HEK293 (cell line): ENCODE measurements around the gene BCL6.

Source experiments
- CTCF ChIA-PET: fragments of 350-600 bp; formaldehyde crosslinking; extraction: SDS; loops from one replicate; lab custom pipeline; 2021; ENCODE audit warnings: antibody characterized with exemption; lab: Yijun Ruan, JAX
- POLR2A ChIA-PET: fragments of 300-600 bp; formaldehyde crosslinking; extraction: SDS; loops from one replicate; lab custom pipeline; 2020; ENCODE audit warnings: antibody characterized with exemption, inconsistent platforms; lab: Yijun Ruan, JAX
- H3K27ac ChIP-seq: fragments of 200-500 bp; sonication (Bioruptor generic); 2 replicates; pipeline ENCODE4 v1.5.1; 2014; ENCODE audit warnings: low read depth, low read length, control low read depth, inconsistent platforms; ENCODE audit errors: extremely low read depth
- H3K36me3 ChIP-seq, 2 experiments: fragments of 200-500 bp in 1 of 2; sonication (Bioruptor generic) in 1 of 2; 1 replicate in 1 of 2; 2 replicates in 1 of 2; pipeline ENCODE4 v1.5.1; 2014 to 2017; ENCODE audit warnings: inconsistent platforms in 2 of 2, low read length in 2 of 2; ENCODE audit not compliant: control insufficient read depth in 2 of 2, insufficient read depth in 1 of 2
- H3K4me1 ChIP-seq: fragments of 200-500 bp; sonication (Bioruptor generic); 2 replicates; pipeline ENCODE4 v1.5.1; 2014; ENCODE audit warnings: mild to moderate bottlenecking, low read length, inconsistent platforms; ENCODE audit not compliant: control insufficient read depth, insufficient read depth
- H3K4me3 ChIP-seq: 2 replicates; pipeline ENCODE4 v1.5.1; 2011; ENCODE audit warnings: low read depth, mild to moderate bottlenecking, control low read depth, low read length, moderate library complexity
- H3K9me3 ChIP-seq: fragments of 200-500 bp; sonication (Bioruptor generic); 2 replicates; pipeline ENCODE4 v1.5.1; 2014; ENCODE audit warnings: low read depth, low read length, inconsistent platforms; ENCODE audit not compliant: control insufficient read depth, insufficient read depth
- AEBP2 ChIP-seq: fragments of 450-650 bp; formaldehyde crosslinking; IDR thresholded peaks from 2 replicates; pipeline ENCODE4 v1.5.1; 2016; ENCODE audit warnings: missing biosample characterization, missing genetic modification characterization, borderline replicate concordance
- GFI1B ChIP-seq: fragments of 450-650 bp; formaldehyde crosslinking; IDR thresholded peaks from 2 replicates; pipeline ENCODE4 v1.5.1; 2016; ENCODE audit warnings: missing biosample characterization, missing genetic modification characterization
- HOXC10 ChIP-seq: sonication (generic); formaldehyde crosslinking; IDR thresholded peaks from 2 replicates; pipeline ENCODE4 v1.8.1; 2023; ENCODE audit warnings: mild to moderate bottlenecking, missing genetic modification reagents
- MYNN ChIP-seq: fragments of 450-650 bp; formaldehyde crosslinking; IDR thresholded peaks from 2 replicates; pipeline ENCODE4 v1.5.1; 2016; ENCODE audit warnings: missing biosample characterization, missing genetic modification characterization, borderline replicate concordance
- RBAK ChIP-seq: fragments of 450-650 bp; formaldehyde crosslinking; IDR thresholded peaks from 2 replicates; pipeline ENCODE4 v1.5.1; 2016; ENCODE audit warnings: missing biosample characterization, missing genetic modification characterization
- SETDB1 ChIP-seq: IDR thresholded peaks from one replicate; pipeline ENCODE4 v1.6.1; 2017; ENCODE audit warnings: mild to moderate bottlenecking, low read length, moderate library complexity, mixed read lengths; ENCODE audit not compliant: insufficient read length
- YY2 ChIP-seq: fragments of 450-650 bp; formaldehyde crosslinking; IDR thresholded peaks from 2 replicates; pipeline ENCODE4 v1.5.1; 2016; ENCODE audit warnings: missing biosample characterization, missing genetic modification characterization
- ZNF132 ChIP-seq: fragments of 450-650 bp; formaldehyde crosslinking; IDR thresholded peaks from 2 replicates; pipeline ENCODE4 v1.5.1; 2017; ENCODE audit warnings: missing biosample characterization, missing genetic modification characterization, borderline replicate concordance
- ZNF18 ChIP-seq: fragments of 450-650 bp; formaldehyde crosslinking; IDR thresholded peaks from 2 replicates; pipeline ENCODE4 v1.5.1; 2016; ENCODE audit warnings: missing biosample characterization, missing genetic modification characterization
- ZNF184 ChIP-seq: fragments of 450-650 bp; IDR thresholded peaks from 2 replicates; pipeline ENCODE4 v1.5.1; 2018; ENCODE audit warnings: missing biosample characterization, mild to moderate bottlenecking, missing genetic modification characterization
- ZNF2 ChIP-seq: fragments of 450-650 bp; formaldehyde crosslinking; IDR thresholded peaks from 2 replicates; pipeline ENCODE4 v1.5.1; 2016; ENCODE audit warnings: missing biosample characterization, missing genetic modification characterization
- ZNF221 ChIP-seq: fragments of 450-650 bp; formaldehyde crosslinking; IDR thresholded peaks from 2 replicates; pipeline ENCODE4 v1.5.1; 2017; ENCODE audit warnings: missing biosample characterization, missing genetic modification characterization, borderline replicate concordance
- ZNF239 ChIP-seq: fragments of 450-650 bp; formaldehyde crosslinking; IDR thresholded peaks from 2 replicates; pipeline ENCODE4 v1.5.1; 2016; ENCODE audit warnings: missing biosample characterization, missing genetic modification characterization
- ZNF426 ChIP-seq: fragments of 450-650 bp; formaldehyde crosslinking; IDR thresholded peaks from 2 replicates; pipeline ENCODE4 v1.5.1; 2017; ENCODE audit warnings: missing biosample characterization, missing genetic modification characterization, mild to moderate bottlenecking, inconsistent platforms, moderate library complexity
- ZNF433 ChIP-seq: fragments of 450-650 bp; formaldehyde crosslinking; IDR thresholded peaks from 2 replicates; pipeline ENCODE4 v1.5.1; 2016; ENCODE audit warnings: missing biosample characterization, missing genetic modification characterization, low read depth
- ZNF530 ChIP-seq: fragments of 450-650 bp; formaldehyde crosslinking; IDR thresholded peaks from 2 replicates; pipeline ENCODE4 v1.5.1; 2016; ENCODE audit warnings: low read depth, missing biosample characterization, missing genetic modification characterization
- ZNF555 ChIP-seq: fragments of 450-650 bp; formaldehyde crosslinking; conservative IDR thresholded peaks from 2 replicates; pipeline ENCODE4 v1.5.1; 2017; ENCODE audit warnings: missing biosample characterization, mild to moderate bottlenecking, missing genetic modification characterization, inconsistent platforms
- ZNF610 ChIP-seq: fragments of 450-650 bp; formaldehyde crosslinking; IDR thresholded peaks from 2 replicates; pipeline ENCODE4 v1.5.1; 2016; ENCODE audit warnings: missing biosample characterization, missing genetic modification characterization, borderline replicate concordance
- ZNF621 ChIP-seq: fragments of 450-650 bp; formaldehyde crosslinking; IDR thresholded peaks from 2 replicates; pipeline ENCODE4 v1.5.1; 2017; ENCODE audit warnings: missing biosample characterization, missing genetic modification characterization
- ZNF623 ChIP-seq: fragments of 450-650 bp; formaldehyde crosslinking; IDR thresholded peaks from 2 replicates; pipeline ENCODE4 v1.5.1; 2016; ENCODE audit warnings: missing biosample characterization, missing genetic modification characterization
- ZNF658 ChIP-seq: fragments of 450-650 bp; formaldehyde crosslinking; IDR thresholded peaks from 2 replicates; pipeline ENCODE4; 2016; ENCODE audit warnings: missing biosample characterization, missing genetic modification characterization
- ZNF664 ChIP-seq: fragments of 450-650 bp; formaldehyde crosslinking; IDR thresholded peaks from 2 replicates; pipeline ENCODE4 v1.5.1; 2016; ENCODE audit warnings: missing biosample characterization, missing genetic modification characterization
- ZNF692 ChIP-seq: fragments of 450-650 bp; formaldehyde crosslinking; IDR thresholded peaks from 2 replicates; pipeline ENCODE4 v1.5.1; 2016; ENCODE audit warnings: missing biosample characterization, missing genetic modification characterization
- ZNF792 ChIP-seq: fragments of 450-650 bp; formaldehyde crosslinking; IDR thresholded peaks from 2 replicates; pipeline ENCODE4 v1.5.1; 2016; ENCODE audit warnings: missing biosample characterization, missing genetic modification characterization
- ZNF843 ChIP-seq: fragments of 450-650 bp; formaldehyde crosslinking; IDR thresholded peaks from 2 replicates; pipeline ENCODE4 v1.5.1; 2016; ENCODE audit warnings: missing biosample characterization, missing genetic modification characterization

The BCL6 gene

DNA sequence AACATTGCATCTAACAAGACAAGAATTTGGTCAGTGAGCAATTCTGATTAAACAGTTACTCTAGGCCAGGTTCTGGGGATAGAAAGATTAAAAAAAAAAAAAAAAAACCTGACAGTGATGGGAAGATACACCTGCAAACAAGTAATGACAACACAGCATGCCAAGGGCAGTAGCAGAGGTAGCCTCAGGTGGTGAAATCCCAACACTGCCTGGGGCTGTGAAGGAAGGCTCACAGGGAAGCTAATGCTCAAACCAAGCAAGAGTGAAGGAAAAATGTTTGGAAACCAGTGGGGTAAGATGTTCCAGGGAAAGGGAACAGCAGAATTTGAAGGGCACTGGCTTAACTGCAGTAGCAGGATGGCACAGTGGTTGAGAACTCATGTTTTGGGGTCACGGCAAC is 51.8 kb downstream of the BCL6 start (continued):
- TF ChIP-seq AEBP2 (tag by site-specific recombination), result no peak

DNA sequence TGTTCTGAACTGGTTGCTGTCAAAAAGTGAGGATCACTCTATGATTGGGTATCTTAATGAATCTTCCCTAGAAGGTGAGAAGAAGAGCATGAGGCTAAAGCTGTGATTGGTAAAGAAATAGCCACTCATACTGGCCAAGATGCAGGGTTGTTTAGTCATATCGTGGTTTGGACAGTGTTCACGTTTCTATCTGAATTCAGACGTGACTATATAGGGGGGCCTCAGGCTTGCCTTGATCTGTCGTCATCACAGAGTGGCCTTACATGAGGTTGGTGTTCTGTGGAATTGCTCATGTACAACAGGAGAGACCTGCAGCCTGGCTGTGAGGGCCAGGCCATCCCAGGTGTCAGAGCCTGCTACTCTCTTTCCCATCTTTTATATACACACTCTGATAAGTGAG is 55.3 kb downstream of the BCL6 start:
- TF ChIP-seq ZNF184 (tag by site-specific recombination) (no peak), ZNF530 (tag by site-specific recombination) (no peak), SETDB1 (no peak), ZNF623 (tag by site-specific recombination) (no peak), ZNF433 (no peak), ZNF792 (tag by site-specific recombination) (no peak), ZNF610 (tag by site-specific recombination) (no peak), ZNF664 (tag by site-specific recombination) (no peak), ZNF692 (tag by site-specific recombination) (no peak), YY2 (tag by site-specific recombination) (no peak), GFI1B (no peak), HOXC10 (CRISPR knock-in tag) (no peak), ZNF18 (tag by site-specific recombination) (no peak), ZNF132 (tag by site-specific recombination) (no peak), ZNF2 (tag by site-specific recombination) (no peak), ZNF621 (tag by site-specific recombination) (no peak), ZNF239 (tag by site-specific recombination) (no peak), ZNF426 (tag by site-specific recombination) (no peak), ZNF843 (no peak), ZNF658 (tag by site-specific recombination) (no peak)
- Histone ChIP-seq H3K4me3 (no peak overlapping the region), H3K36me3 (no peaks in the 10 kb centered on the region), H3K27ac (no peak overlapping the region), H3K9me3 (no peaks in the 10 kb centered on the region), H3K4me1 (no peaks in the 10 kb centered on the region)
- ChIA-PET CTCF (interaction anchor here (5.9 kb wide), 1 partner anchor 10 kb away, joined by 28 read pairs; no protein-coding TSS in a partner anchor), POLR2A (no interaction called here)

DNA sequence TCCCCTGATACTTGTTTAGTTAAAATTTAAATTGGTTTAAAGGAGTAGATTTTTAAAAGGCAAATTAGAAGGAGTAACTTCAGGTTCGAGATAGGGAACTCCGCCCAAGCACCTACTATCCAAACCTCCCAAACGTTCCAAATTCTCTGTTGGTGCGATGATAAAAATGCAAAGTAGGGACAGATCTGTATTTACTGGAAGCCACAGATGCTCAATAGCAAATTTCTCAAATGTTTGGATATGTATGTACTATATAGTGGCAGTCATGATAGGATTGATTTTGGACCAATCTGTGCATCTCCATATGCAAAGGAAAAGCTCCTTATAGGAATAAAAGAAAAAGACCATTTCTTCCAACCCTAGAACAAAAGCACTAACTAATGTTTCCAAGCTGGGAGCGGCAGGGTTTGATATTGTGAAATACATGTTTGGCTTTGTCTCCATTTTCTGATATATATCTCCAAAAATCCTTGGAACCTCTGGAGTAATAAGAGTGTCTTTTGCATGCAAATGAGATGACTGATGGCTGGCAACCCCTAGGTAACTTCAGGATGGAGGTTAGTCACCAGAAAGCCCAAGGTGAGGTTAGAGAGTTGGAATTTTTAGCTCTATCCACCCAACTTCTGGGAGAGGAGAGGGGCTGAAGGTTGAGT is 58.5 kb downstream of the BCL6 start:
- Histone ChIP-seq H3K4me3 (no peak overlapping the region), H3K4me1 (no peaks in the 10 kb centered on the region)
- ChIA-PET CTCF (interaction anchor here (1.0 to 5.9 kb wide), 2 partner anchors 7 to 368 kb away, joined by 6 to 28 read pairs; no protein-coding TSS in a partner anchor), POLR2A (no interaction called here)
- TF ChIP-seq ZNF18 (tag by site-specific recombination) (no peak), ZNF555 (tag by site-specific recombination) (no peak), MYNN (tag by site-specific recombination) (no peak), ZNF132 (tag by site-specific recombination) (no peak), ZNF221 (no peak), ZNF610 (tag by site-specific recombination) (no peak), RBAK (tag by site-specific recombination) (no peak)
- TF ChIP-seq, all 188 proteins: peak for 0
- no peak overlapping the region for H3K27ac ChIP-seq
- H3K9me3 ChIP-seq, result no peaks in the 10 kb centered on the region
- no peaks in the 10 kb centered on the region for H3K36me3 ChIP-seq
